ENCODE results near the gene MYO1G. TPM values are rescaled to one million over a fixed set of nuclear protein-coding genes. Genes with fewer than 3 reads are reported as not detected.

The MYO1G gene
- total RNA-seq, 2 experiments from 2014 or later, result 155 to 157 TPM

GRCh38 chr7:44979481-44980392 is 922 bp upstream of the MYO1G start:
- Mint-ChIP-seq H3K4me1 (ENCODE audit: low read depth) (peaks cover 85% of the 10 kb centered on the region), H3K4me3 (peak overlapping the region; percentile 93), H3K9me3 (no peaks in the 10 kb centered on the region), H3K27me3 (no peaks in the 10 kb centered on the region), H3K27ac (peak overlapping the region; percentile 95), H3K36me3 (ENCODE audit: low read depth) (peaks cover 67% of the 10 kb centered on the region)
- Histone ChIP-seq H3K9me3 (ENCODE audit: control insufficient read depth in 1 of 2, insufficient read depth in 1 of 2, low read length in 2 of 2) (no peaks in the 10 kb centered on the region), H3K27me3 (ENCODE audit: control insufficient read depth in 1 of 2, insufficient read depth in 2 of 2, low read length in 2 of 2) (no peaks in the 10 kb centered on the region), H3K4me1 (ENCODE audit: insufficient read depth, low read length) (peaks cover 90% of the 10 kb centered on the region), H3K27ac (ENCODE audit: low read depth in 1 of 2, low read length in 2 of 2) (peak overlapping the region; percentile 90 to 92), H3K4me3 (ENCODE audit: low read length) (peak overlapping the region; percentile 73), H3K36me3 (ENCODE audit: insufficient read depth, low read length) (peaks cover 47% of the 10 kb centered on the region)
- CTCF ChIA-PET, result interaction anchor here (1.0 to 1.7 kb wide), 5 partner anchors 20 to 156 kb away, joined by 3 to 7 read pairs (median 4); partner anchors contain the start of gene CCM2
- DNase-seq (no peak), ATAC-seq (ENCODE audit: poor library complexity) (no peak)
- no peak for TF ChIP-seq CTCF (IDR thresholded peaks at IDR 0.05)
- POLR2A ChIA-PET, result interaction anchor here (0.6 to 16.1 kb wide), 12 partner anchors 13 to 373 kb away, joined by 3 to 321 read pairs (median 5); partner anchors contain the start of genes CCM2, OGDH, PURB and TBRG4
- intact Hi-C loops (cut with DNase I, micrococcal nuclease), result loop anchor here (1.0 to 10.0 kb wide), 3 partner anchors 22 to 395 kb away; partner anchors contain the start of gene TMED4 (in 1 of the 2)

DNA sequence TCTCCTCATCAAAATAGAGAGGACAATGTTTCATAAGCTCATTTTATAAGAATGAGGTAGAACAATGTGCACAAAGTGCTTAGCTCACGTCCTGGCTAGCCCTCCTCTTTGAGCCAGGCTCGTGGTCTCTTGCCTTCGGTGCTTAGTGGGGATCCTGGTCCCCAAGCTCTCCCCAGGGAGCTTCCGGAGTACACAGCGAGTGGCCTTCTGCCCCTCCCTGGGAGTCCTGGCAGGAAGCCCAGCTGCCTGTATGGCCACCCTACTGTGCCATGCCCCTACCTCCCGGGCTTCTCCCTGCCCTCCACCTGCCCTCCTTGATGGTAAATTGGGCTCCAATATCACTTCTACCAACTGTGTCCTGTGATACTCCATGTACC is 868 bp downstream of the MYO1G start:
- H3K9me3 Mint-ChIP-seq, result no peaks in the 10 kb centered on the region
- TF ChIP-seq CTCF (IDR thresholded peaks at IDR 0.05), result no peak
- H3K27me3 ChIP-seq (ENCODE audit: control insufficient read depth in 1 of 2, insufficient read depth in 2 of 2, low read length in 2 of 2), result no peaks in the 10 kb centered on the region
- H3K9me3 ChIP-seq (ENCODE audit: control insufficient read depth in 1 of 2, insufficient read depth in 1 of 2, low read length in 2 of 2), result no peaks in the 10 kb centered on the region
- DNase-seq (peak in 4 of 14 experiments; percentile 16 to 57 (median 42)), ATAC-seq (ENCODE audit: poor library complexity) (no peak)
- peaks cover 81% of the 10 kb centered on the region for H3K4me1 Mint-ChIP-seq (ENCODE audit: low read depth)
- H3K4me1 ChIP-seq (ENCODE audit: insufficient read depth, low read length), result peaks cover 92% of the 10 kb centered on the region
- peak overlapping the region; percentile 93 for H3K4me3 Mint-ChIP-seq
- ChIA-PET CTCF (interaction anchor here (1.3 kb wide), 1 partner anchor 71 kb away, joined by 4 read pairs; no protein-coding TSS in a partner anchor), POLR2A (interaction anchor here (0.9 to 16.1 kb wide), 8 partner anchors 8 to 396 kb away, joined by 3 to 321 read pairs (median 11); partner anchors contain the start of genes CCM2, H2AZ2, PURB and TBRG4)
- peaks cover 67% of the 10 kb centered on the region for H3K36me3 Mint-ChIP-seq (ENCODE audit: low read depth)
- peak overlapping the region; percentile 95 for H3K27ac Mint-ChIP-seq
- peak overlapping the region; percentile 90 to 92 for H3K27ac ChIP-seq (ENCODE audit: low read depth in 1 of 2, low read length in 2 of 2)
- peaks cover 47% of the 10 kb centered on the region for H3K36me3 ChIP-seq (ENCODE audit: insufficient read depth, low read length)
- intact Hi-C loops (cut with DNase I, micrococcal nuclease), result no loop called here
- peak overlapping the region; percentile 73 for H3K4me3 ChIP-seq (ENCODE audit: low read length)
- H3K27me3 Mint-ChIP-seq, result no peaks in the 10 kb centered on the region

DNA sequence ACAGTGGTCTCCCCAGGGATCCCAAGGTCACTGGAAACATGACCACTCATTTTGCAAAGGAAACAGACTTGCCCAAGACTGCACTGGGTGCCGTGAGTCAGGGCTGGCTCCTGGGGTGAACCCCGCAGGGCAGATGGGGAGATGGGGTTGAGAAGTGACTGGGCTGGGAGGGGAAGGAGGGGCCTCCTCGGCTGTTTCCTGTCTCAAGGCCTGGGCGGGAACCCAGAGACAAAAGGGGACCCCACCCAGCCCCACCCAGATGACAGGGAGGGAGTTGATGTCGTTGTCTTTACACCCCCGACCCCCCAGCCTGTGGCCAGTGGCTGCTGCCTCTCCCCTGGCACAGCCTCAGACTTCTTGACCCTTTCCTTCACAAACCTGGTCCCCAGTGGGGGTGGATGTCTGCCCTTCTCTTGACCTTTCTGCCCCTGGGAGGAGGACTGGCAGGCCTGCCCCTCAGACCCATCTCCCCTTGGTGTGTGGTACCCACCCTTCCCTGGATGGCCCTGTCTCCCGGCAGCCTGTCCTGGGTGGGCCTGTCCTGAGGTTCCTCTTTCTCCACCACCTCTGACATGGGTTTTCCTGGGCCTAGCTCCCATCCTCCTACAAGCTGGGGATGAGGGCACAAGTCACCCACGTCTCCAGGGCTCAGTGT is 1.4 kb downstream of the MYO1G start:
- peak overlapping the region; percentile 73 for H3K4me3 ChIP-seq (ENCODE audit: low read length)
- peak overlapping the region; percentile 90 to 92 for H3K27ac ChIP-seq (ENCODE audit: low read depth in 1 of 2, low read length in 2 of 2)

More for the DNA sequence above, 1.4 kb downstream of the MYO1G start:
- ATAC-seq (ENCODE audit: poor library complexity) (peak; percentile 49), DNase-seq (peak in 13 of 14 experiments; percentile 53 to 88 (median 71))
- no peaks in the 10 kb centered on the region for H3K27me3 Mint-ChIP-seq
- peaks cover 95% of the 10 kb centered on the region for H3K4me1 ChIP-seq (ENCODE audit: insufficient read depth, low read length)
- H3K4me1 Mint-ChIP-seq (ENCODE audit: low read depth), result peaks cover 76% of the 10 kb centered on the region
- H3K9me3 Mint-ChIP-seq, result no peaks in the 10 kb centered on the region
- H3K27ac Mint-ChIP-seq, result peak overlapping the region; percentile 95
- TF ChIP-seq CTCF (IDR thresholded peaks at IDR 0.05), result no peak
- intact Hi-C loops (cut with DNase I, micrococcal nuclease), result no loop called here
- CTCF ChIA-PET, result interaction anchor here (1.3 kb wide), 1 partner anchor 71 kb away, joined by 4 read pairs; no protein-coding TSS in a partner anchor
- H3K36me3 ChIP-seq (ENCODE audit: insufficient read depth, low read length), result peaks cover 47% of the 10 kb centered on the region
- no peaks in the 10 kb centered on the region for H3K9me3 ChIP-seq (ENCODE audit: control insufficient read depth in 1 of 2, insufficient read depth in 1 of 2, low read length in 2 of 2)
- H3K36me3 Mint-ChIP-seq (ENCODE audit: low read depth), result peaks cover 67% of the 10 kb centered on the region
- no peaks in the 10 kb centered on the region for H3K27me3 ChIP-seq (ENCODE audit: control insufficient read depth in 1 of 2, insufficient read depth in 2 of 2, low read length in 2 of 2)
- POLR2A ChIA-PET, result interaction anchor here (0.9 to 16.1 kb wide), 7 partner anchors 8 to 396 kb away, joined by 3 to 321 read pairs (median 10); partner anchors contain the start of genes CCM2, H2AZ2, PURB and TBRG4
- H3K4me3 Mint-ChIP-seq, result peak overlapping the region; percentile 93
